CD14-positive monocyte (primary cell): ENCODE measurements around the gene PTPRD. TPM values are rescaled to one million over a fixed set of nuclear protein-coding genes. Genes with fewer than 3 reads are reported as not detected.

Experiments
- DNase-seq, 3 donors: peaks; one replicate each; pipeline ENCODE4 v3.0.0-alpha.2; 2011 to 2022
- H2AFZ ChIP-seq: 2 replicates; pipeline ENCODE4 v1.6.0; 2012; ENCODE audit warnings: mild to moderate bottlenecking, low read depth, low read length, inconsistent platforms; ENCODE audit not compliant: insufficient read depth, poor library complexity, severe bottlenecking
- H3K27ac ChIP-seq, 2 donors: 1 replicate in 1 of 2; 2 replicates in 1 of 2; pipeline ENCODE4 v1.5.1; 2012 to 2013; ENCODE audit warnings: low read length in 2 of 2, control low read depth in 1 of 2, inconsistent platforms in 1 of 2, low read depth in 1 of 2, mild to moderate bottlenecking in 1 of 2
- H3K27me3 ChIP-seq, 2 donors: one replicate each; pipeline versions ENCODE4 v1.6.0 to v1.6.1; 2011 to 2013; ENCODE audit warnings: low read length in 2 of 2; ENCODE audit not compliant: control insufficient read depth in 2 of 2, insufficient read depth in 2 of 2
- H3K36me3 ChIP-seq, 2 donors: replicated peaks in 1 of 2; 1 replicate in 1 of 2; 2 replicates in 1 of 2; pipeline versions ENCODE4 v1.5.1 to v1.6.1; 2012 to 2013; ENCODE audit warnings: low read length in 2 of 2, control low read depth in 1 of 2, inconsistent platforms in 1 of 2, mild to moderate bottlenecking in 1 of 2; ENCODE audit not compliant: insufficient read depth in 2 of 2, control insufficient read depth in 1 of 2
- H3K4me1 ChIP-seq, 2 donors: 1 replicate in 1 of 2; 2 replicates in 1 of 2; pipeline versions ENCODE4 v1.5.1 to v1.6.1; 2012 to 2013; ENCODE audit warnings: low read length in 2 of 2, control low read depth in 1 of 2, inconsistent platforms in 1 of 2, mild to moderate bottlenecking in 1 of 2, moderate library complexity in 1 of 2; ENCODE audit not compliant: insufficient read depth in 2 of 2, control insufficient read depth in 1 of 2
- H3K4me2 ChIP-seq: replicated peaks from 2 replicates; pipeline ENCODE3; 2012; ENCODE audit warnings: low read length, moderate library complexity, mild to moderate bottlenecking; ENCODE audit not compliant: poor library complexity, severe bottlenecking; ENCODE audit errors: extremely low read depth
- H3K4me3 ChIP-seq, 3 experiments: fragments of 200-600 bp in 1 of 3; sonication (generic) in 1 of 3; replicated peaks in 1 of 3; 1 replicate in 2 of 3; 2 replicates in 1 of 3; pipeline ENCODE4 v1.5.1; 2011 to 2013; ENCODE audit warnings: low read length in 3 of 3, mild to moderate bottlenecking in 3 of 3, control low read depth in 2 of 3, low read depth in 2 of 3, inconsistent platforms in 1 of 3, moderate library complexity in 1 of 3
- H3K79me2 ChIP-seq: 2 replicates; pipeline ENCODE4 v1.6.0; 2012; ENCODE audit warnings: mild to moderate bottlenecking, control low read depth, inconsistent platforms, low read length, moderate library complexity; ENCODE audit not compliant: insufficient read depth
- H3K9ac ChIP-seq: 2 replicates; pipeline ENCODE4 v1.6.0; 2017; ENCODE audit warnings: low read length, mild to moderate bottlenecking; ENCODE audit not compliant: insufficient read depth, poor library complexity, severe bottlenecking
- H3K9me3 ChIP-seq, 2 donors: replicated peaks in 1 of 2; 1 replicate in 1 of 2; 2 replicates in 1 of 2; pipeline versions ENCODE4 v1.5.1 to v1.6.1; 2012 to 2013; ENCODE audit warnings: low read length in 2 of 2, control low read depth in 1 of 2; ENCODE audit not compliant: control insufficient read depth in 1 of 2, insufficient read depth in 1 of 2
- H4K20me1 ChIP-seq: 2 replicates; pipeline ENCODE4 v1.6.0; 2012; ENCODE audit warnings: mild to moderate bottlenecking, low read length, control low read depth, moderate library complexity; ENCODE audit not compliant: insufficient read depth
- H3K27ac Mint-ChIP-seq, 7 donors: one replicate each; pipeline ENCODE4 v1.8.0; 2020; ENCODE audit warnings: mild to moderate bottlenecking in 7 of 7, mixed read lengths in 7 of 7, moderate library complexity in 6 of 7, inconsistent platforms in 2 of 7
- H3K27me3 Mint-ChIP-seq, 3 donors: one replicate each; pipeline ENCODE4 v1.8.0; 2021 to 2022; ENCODE audit warnings: low read depth in 3 of 3, mild to moderate bottlenecking in 3 of 3, mixed read lengths in 3 of 3, moderate library complexity in 3 of 3, inconsistent platforms in 1 of 3
- H3K36me3 Mint-ChIP-seq, 2 donors: one replicate each; pipeline ENCODE4 v1.8.0; 2020; ENCODE audit warnings: mixed read lengths in 2 of 2, inconsistent platforms in 1 of 2, mild to moderate bottlenecking in 1 of 2
- H3K4me1 Mint-ChIP-seq: one replicate; pipeline ENCODE4 v1.8.0; 2020; ENCODE audit warnings: mild to moderate bottlenecking, mixed read lengths
- H3K4me3 Mint-ChIP-seq, 2 donors: one replicate each; pipeline ENCODE4 v1.8.0; 2020; ENCODE audit warnings: mild to moderate bottlenecking in 2 of 2, mixed read lengths in 2 of 2, moderate library complexity in 1 of 2
- H3K9me3 Mint-ChIP-seq, 7 donors: one replicate each; pipeline ENCODE4 v1.8.0; 2020 to 2022; ENCODE audit warnings: mixed read lengths in 7 of 7, mild to moderate bottlenecking in 6 of 7, moderate library complexity in 6 of 7, inconsistent platforms in 2 of 7
- whole genome bisulfite sequencing: methylation state at CpG from one replicate; pipeline ENCODE4 v1.1.5; 2013; ENCODE audit warnings: missing lambda C conversion rate; ENCODE audit not compliant: insufficient coverage; 5-methylcytosine and 5-hydroxymethylcytosine counted together
- intact Hi-C, 2 donors: fragments of 100-400 bp; cut with micrococcal nuclease; formaldehyde crosslinking; loops; one replicate each; pipeline versions ENCODE4 v1.15.0 to v1.15.1; 2023
- polyA plus RNA-seq, 3 donors: library from polyadenylated mRNA; depleted of rRNA in 1 of 3; unstranded in 2 of 3; stranded (reverse) in 1 of 3; fragments of 300-500 nt in 2 of 3; fragments of >200 nt in 1 of 3; fragmentation: Illumina TruSeq in 2 of 3; gene quantifications; 1 replicate in 2 of 3; 2 replicates in 1 of 3; pipeline ENCODE4 v1.2.3, GENCODE V29; 2012 to 2021
- TF ChIP-seq, protein P1 (sequence below): fragments of 200-600 bp; IDR thresholded peaks from one replicate; pipeline ENCODE4 v1.8.0; 2022; ENCODE audit warnings: antibody characterized with exemption, mild to moderate bottlenecking

The PTPRD gene
- polyA plus RNA-seq, 3 donors, result not detected

DNA sequence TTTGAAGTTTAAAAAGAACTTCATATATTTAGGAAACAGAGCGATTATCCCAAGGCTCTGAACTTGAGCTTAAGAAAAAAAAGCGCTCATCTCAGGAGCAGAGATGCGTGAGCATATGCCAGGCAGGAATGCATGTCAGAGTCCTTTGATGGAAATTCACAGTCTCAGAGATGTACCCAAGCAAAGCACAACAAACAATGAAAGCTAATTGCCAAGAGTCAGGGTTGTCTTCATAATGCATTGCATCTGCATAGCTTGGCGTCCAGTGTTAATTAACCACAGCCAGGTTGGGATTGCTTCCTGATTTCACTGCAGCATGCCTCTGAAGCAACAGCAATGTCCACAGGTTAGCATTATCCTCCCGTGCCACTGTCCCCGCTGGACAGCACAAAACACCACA is 1906.3 kb downstream of the PTPRD start:
- H3K9me3 ChIP-seq, result no peaks in the 10 kb centered on the region
- H3K4me2 ChIP-seq, result no peak overlapping the region
- H3K27ac ChIP-seq, result no peak overlapping the region
- no peaks in the 10 kb centered on the region for H3K36me3 ChIP-seq
- H3K4me1 ChIP-seq, result no peaks in the 10 kb centered on the region
- no peaks in the 10 kb centered on the region for H3K36me3 Mint-ChIP-seq
- no peaks in the 10 kb centered on the region for H3K79me2 ChIP-seq
- no peak overlapping the region for H3K4me3 Mint-ChIP-seq
- TF ChIP-seq, protein P1, sequence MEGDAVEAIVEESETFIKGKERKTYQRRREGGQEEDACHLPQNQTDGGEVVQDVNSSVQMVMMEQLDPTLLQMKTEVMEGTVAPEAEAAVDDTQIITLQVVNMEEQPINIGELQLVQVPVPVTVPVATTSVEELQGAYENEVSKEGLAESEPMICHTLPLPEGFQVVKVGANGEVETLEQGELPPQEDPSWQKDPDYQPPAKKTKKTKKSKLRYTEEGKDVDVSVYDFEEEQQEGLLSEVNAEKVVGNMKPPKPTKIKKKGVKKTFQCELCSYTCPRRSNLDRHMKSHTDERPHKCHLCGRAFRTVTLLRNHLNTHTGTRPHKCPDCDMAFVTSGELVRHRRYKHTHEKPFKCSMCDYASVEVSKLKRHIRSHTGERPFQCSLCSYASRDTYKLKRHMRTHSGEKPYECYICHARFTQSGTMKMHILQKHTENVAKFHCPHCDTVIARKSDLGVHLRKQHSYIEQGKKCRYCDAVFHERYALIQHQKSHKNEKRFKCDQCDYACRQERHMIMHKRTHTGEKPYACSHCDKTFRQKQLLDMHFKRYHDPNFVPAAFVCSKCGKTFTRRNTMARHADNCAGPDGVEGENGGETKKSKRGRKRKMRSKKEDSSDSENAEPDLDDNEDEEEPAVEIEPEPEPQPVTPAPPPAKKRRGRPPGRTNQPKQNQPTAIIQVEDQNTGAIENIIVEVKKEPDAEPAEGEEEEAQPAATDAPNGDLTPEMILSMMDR, result no peak
- H3K9me3 Mint-ChIP-seq, result peaks cover 0 to 11% (median 2%) of the 10 kb centered on the region in 7 donors
- H3K4me1 Mint-ChIP-seq, result no peaks in the 10 kb centered on the region
- H4K20me1 ChIP-seq, result no peaks in the 10 kb centered on the region
- H3K4me3 ChIP-seq, result no peak overlapping the region
- 87% methylated on average over 6 of the region's 6 CpGs for WGBS
- intact Hi-C loops, result no loop called here
- no peaks in the 10 kb centered on the region for H3K27me3 ChIP-seq
- H3K9ac ChIP-seq, result no peak overlapping the region
- H3K27ac Mint-ChIP-seq, result no peak overlapping the region
- DNase-seq, result no peak
- no peaks in the 10 kb centered on the region for H3K27me3 Mint-ChIP-seq
- H2AFZ ChIP-seq, result no peak overlapping the region

DNA sequence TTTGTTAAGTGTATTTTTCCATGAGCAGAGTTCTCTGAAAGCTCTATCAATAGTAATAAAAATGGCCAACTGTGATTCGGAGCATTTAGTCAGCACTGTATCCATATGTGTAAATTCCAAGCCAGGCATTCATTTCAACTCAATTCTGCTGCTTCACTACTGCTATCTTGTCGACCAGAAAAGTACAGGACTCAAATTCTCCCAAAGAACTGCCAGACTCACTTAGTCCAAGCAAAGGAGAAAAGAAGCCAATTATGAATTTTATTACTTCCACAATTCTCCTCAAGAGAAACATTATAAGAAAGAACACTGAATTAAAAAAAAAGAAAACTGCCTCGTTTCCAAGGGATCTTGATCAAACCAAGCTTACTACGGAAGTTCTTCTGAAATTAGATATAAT is 1906.9 kb downstream of the PTPRD start:
- Mint-ChIP-seq H3K27me3 (no peaks in the 10 kb centered on the region), H3K4me1 (no peaks in the 10 kb centered on the region), H3K27ac (no peak overlapping the region), H3K36me3 (no peaks in the 10 kb centered on the region), H3K9me3 (peaks cover 0 to 13% (median 2%) of the 10 kb centered on the region in 7 donors), H3K4me3 (no peak overlapping the region)
- Histone ChIP-seq H3K36me3 (no peaks in the 10 kb centered on the region), H3K27me3 (no peaks in the 10 kb centered on the region), H3K9me3 (no peaks in the 10 kb centered on the region), H3K27ac (no peak overlapping the region), H3K4me3 (no peak overlapping the region), H3K4me2 (no peak overlapping the region), H3K79me2 (no peaks in the 10 kb centered on the region), H3K4me1 (no peaks in the 10 kb centered on the region), H2AFZ (no peak overlapping the region), H4K20me1 (no peaks in the 10 kb centered on the region), H3K9ac (no peak overlapping the region)
- no peak for DNase-seq
- intact Hi-C loops, result no loop called here
- 93% methylated on average over 2 of the region's 4 CpGs for WGBS
- TF ChIP-seq, protein P1, result no peak
